SKM-1 (cell line): Measurements from ENCODE around the gene DVL2.
"Not testable (repeated sequence)": the region's sequence is repeated elsewhere in the genome, so short reads cannot be mapped to it uniquely, and the experiment has no call there.

Experiments
- DNase-seq: peaks from one replicate; lab custom pipeline; 2025; ENCODE audit not compliant: unreplicated experiment; lab: John Stamatoyannopoulos, UW

The DVL2 gene

DNA sequence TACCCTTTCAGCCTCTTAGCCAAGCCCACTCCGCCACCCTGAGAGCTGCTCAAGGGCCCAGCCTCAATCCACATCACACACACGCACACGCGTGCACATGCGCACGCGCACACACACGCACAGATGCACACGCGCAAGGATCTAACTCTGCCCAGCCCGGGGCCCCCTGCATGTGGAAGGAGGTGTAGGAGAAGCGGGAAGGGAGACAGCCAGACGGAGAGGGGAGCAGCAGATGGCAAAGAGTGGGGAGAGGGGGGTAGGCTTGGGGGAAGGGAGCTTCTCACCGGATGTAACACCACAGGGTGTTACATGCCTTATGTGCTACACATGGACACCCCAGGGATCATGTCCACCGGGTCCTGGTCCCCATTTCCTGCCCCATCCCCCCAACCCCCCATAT, 30.0 kb downstream of the DVL2 start:
- DNase-seq, result no peak

DNA sequence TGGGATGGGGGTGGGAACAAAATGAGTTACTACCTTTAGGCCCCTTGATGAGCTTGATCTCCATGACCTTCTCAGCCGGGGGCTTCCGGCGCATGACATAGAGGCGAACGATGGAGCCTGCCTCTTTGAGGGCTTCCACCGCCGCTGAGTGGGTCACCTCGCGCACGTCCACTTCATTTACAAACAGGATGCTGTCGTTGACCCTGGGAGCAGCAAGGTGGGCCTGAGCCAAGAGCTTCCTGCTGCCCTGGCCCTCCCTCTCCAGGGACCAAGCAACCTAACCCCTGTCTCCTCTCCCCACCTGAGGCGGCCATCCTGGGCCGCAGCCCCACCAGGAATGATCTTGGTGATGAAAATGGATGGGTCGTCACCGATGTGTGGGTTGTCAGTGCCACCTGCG, 30.9 kb downstream of the DVL2 start:
- no peak for DNase-seq

DNA sequence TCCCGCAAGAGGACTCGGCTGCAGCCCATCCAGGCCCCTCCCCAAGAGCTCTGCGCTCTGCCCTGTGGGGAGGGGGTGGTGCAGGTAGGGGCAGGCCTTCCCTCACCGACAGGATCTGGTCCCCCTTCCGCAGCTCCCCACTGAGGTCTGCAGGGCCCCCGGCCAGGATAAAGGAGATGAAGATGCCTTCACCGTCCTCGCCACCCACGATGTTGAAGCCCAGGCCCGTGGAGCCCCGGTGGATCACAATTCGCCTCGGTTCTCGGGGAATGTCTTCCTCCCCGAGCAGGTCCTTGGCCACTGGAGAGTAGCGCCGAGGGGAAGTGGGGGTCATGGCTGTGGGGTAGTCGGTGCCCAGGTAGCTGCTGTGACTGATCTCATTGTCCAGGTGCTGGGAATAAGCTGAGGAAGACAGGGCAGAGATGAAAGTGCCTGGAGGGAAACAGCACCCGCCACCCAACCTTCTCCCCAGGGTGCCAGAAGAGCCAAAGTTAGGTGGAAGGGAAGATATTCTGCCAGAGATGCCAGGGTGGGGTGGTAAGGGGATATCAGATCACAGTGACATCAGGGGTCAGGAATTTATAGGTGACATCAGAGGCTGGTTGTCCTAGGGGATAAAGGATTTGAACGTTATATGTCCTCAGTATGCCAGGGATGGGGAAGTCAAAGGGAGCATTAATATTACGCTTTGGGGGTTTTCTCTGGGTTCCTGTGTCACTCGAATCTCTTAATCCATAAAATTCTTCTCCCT, 37.5 kb downstream of the DVL2 start:
- DNase-seq, result no peak

DNA sequence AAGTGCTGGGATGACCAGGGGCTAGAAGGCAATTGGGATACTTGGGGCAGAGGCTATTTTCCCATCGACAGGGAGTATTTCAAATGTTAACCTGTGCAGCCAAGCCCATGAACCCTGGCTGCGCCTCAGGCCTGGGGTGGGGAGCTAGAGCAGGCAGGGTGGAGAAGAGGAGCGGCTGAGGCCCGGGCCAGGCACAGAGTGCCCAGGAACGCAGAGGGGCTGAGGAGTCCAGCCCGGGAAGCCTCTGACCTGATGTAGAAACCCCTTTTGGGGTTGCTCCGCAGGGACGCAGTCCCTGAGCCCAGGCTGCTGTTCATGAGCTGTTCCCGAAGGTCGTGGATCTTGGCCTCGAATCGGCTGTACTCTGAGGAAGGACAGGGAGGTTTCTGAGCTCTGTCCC, 38.3 kb downstream of the DVL2 start:
- no peak for DNase-seq

DNA sequence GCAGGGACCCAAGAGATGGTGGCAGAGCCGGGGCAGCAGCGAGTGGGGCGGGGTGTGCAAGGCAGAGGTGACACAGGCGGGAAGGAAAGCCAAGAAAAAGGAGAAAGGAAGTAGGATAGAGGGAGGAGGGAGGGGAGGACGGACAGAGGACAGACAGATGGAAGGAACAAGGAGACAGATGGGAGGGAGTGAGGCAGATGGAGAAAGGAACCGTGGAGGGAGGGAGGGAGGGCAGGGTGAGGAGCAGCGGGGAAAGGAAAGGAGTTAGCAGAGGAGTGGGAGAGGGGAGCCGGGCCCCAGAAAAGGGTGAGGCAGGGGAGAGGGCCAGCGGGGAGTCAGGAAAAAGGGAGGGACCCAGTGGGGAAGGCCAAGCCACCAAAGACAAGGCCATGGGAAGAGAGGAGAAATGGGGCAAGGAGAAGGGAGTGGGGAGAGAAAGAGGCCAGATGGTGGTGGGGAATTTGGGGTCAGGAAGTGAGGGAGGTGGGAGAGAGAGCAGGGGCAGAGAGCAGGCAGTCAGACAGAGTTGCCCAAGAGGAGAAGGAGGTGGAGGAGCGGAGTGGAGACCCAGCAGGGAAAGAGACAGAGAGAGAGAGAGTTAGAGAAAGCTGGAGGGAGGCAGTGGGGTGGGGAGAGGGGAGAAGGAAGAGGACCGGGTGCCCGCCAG, 41.9 kb downstream of the DVL2 start:
- no peak for DNase-seq

DNA sequence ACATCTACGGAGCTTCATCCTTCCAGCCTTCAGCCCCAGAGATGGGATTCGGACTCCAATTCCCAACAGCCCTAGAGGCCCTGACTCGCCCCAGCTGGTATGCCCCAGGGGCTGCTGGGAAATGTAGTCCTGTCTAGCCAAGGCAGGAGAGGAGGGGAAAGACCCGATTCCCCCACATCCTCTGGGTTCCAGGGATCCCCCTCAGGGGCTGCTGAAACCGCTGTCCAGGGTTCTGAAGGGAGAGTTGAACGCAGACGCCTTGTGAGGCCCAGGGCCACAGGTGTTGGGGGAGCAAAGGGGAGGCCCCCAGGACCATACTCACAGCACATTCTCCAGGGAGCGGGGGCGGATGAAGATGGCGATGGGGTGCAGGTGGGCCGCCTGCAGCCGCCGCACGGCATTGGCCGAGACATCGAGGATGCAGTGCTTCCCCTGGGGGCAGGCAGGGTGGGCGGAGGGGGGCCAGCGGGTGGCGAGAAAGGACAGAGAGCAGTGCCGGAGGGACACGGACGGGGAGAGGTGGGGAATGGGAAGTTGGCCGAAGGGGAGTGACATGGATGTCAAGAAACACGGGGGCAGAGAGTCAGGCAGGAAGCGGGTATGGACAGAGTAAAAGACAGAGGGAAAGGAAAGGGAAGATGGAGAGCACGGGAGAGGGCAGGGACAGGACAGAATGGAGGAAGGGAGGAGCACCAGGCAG, 42.6 kb downstream of the DVL2 start:
- DNase-seq, result no peak

DNA sequence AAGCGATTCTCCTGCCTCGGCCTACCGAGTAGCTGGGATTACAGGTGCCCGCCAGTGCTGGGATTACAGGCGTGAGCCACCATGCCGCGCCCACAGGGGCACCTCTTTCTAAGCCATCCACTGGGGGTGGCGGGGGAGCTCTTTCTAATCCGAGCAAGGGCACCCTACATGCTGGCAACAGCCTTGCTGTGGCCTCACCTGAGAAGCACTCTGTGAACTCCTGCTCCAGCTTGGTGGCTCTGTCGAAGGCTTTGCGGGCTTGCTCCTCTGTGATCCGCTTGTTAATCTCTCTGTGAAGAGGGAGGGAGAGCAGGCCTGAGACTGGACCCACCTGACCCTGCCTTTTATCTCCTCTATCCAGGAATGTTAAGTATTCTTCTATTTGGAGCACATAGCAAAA, 43.2 kb downstream of the DVL2 start:
- DNase-seq, result no peak

DNA sequence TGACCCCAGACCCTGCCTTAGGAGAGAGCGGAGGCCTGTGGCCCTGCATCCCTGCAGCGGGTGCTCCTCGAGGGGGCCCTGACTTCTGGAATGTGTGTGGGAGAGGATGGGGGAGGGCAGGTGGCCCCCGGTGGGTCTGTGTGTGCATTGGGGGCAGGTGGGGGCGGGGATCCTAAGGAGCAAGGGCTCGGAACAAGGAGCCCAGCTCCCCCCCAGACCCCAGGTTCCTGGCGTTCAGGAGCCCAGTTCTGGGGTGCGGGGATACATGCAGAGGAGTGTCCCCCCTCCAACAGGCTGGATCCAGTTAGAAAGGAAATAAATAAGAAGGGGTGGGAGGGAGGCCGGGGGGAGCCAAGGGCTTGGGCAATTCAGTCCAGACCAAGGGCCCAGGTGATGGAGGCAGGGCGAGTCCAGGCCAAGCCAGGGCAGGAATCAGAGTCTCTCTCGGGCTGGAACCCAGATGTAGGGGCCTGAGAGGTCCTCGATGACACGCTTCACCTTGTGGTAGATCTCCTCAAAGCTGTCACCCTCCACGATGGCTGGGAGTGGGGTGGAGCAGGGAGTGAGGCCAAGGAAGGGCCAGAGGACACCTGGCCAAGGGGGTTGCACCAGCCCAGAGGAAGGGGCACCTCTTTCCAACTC, 43.9 kb downstream of the DVL2 start:
- DNase-seq, result no peak

DNA sequence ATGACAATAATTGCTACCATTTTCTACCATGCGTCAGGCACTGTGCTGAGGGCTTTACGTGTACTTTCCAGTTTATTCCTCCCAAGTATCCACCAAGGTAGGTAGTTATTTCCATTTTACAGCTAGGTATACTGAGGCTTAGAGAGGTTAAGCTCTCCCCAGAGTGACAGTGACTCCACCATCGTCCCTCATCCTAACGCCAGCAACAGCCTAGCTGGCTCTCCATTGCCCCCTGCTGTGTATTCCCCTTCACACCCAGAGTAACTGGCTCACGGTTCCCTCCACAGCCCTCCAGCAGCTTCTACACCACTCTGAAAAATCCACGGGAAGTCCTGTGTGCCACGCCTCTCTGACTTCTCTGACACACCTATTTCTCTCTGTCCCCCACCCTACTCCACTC, 48.1 kb downstream of the DVL2 start:
- DNase-seq, result no peak

DNA sequence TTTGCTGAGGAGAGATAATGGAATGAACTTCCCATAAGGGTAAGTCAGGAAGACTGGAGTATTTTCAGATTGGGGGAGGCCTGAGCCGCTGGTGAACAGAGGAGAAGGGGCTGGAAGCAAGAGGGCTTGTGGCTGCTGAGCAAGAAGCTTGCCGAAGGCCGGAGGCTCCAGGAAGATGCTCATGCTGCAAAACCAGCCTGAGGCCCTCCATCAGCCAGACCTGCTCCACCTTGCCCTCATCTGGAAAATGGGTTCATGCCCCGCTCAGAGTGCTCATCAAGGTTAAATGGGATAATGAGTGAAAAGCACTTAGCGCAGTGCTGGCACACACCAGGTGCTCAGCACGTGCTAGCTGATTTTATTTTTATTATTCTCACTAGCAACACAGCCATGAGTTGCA, 49.7 kb downstream of the DVL2 start:
- DNase-seq, result no peak

DNA sequence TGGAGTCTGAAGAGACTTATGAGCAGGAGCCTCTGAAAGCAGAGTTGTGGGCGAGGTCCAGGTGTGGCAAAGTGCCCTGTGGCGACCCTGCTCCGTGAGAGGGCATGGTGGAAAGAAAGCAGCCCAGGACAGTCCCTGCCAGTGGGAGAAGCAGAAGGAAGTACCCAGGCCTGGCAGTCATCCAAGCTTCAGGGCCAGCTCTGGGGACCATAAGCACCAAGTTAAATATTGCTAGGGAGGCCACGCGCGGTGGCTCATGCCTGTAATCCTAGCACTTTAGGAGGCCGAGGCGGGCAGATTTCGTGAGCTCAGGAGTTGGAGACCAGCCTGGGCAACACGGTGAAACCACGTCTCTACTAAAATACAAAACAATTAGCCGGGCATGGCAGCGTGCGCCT, 50.2 kb downstream of the DVL2 start:
- no peak for DNase-seq

DNA sequence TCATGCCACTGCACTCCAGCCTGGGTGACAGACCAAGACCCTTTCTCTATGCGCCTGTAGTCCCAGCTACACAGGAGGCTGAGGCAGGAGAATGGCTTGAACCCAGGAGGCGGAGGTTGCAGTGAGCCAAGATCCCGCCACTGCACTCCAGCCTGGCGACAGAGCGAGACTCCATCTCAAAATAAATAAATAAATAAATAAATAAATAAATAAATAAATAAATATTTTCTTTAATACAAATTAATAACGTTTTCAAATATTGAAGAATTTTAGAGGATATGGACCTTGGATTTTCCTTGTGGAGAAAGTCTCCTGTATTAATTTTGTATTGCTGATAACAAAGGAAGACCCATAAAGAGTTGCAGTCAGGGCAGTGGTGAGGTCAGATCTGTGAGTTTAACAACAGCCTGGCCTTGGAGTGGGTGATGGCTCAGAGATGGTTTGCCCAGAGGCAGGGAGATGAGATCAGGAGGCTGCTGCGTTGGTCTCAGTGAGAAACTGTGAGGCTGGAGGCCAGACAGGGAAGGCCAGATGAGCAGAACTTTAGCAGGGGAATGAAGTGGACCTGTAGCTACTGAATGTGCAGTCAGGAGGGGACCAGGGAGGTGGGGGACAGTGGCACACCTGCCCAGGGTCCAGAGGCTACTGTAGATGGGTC, 50.8 kb downstream of the DVL2 start:
- no peak for DNase-seq

DNA sequence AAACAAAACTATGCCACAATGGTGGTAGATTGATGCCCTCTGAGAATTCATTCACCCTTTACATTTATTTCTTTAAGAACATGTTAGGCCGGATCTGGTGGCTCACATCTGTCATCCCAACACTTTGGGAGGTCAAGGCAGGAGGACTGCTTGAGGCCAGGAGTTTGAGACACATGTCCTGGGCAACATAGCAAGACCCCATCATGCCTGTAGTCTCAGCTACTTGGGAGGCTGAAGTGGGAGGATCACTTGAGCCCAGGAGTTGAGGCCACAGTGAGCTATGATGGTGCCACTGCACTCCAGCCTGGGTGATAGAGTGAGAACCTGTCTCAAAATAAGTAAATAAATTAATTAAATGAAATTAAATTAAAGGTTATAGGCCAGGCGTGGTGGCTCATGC, 52.2 kb downstream of the DVL2 start:
- DNase-seq, result not testable (repeated sequence)

DNA sequence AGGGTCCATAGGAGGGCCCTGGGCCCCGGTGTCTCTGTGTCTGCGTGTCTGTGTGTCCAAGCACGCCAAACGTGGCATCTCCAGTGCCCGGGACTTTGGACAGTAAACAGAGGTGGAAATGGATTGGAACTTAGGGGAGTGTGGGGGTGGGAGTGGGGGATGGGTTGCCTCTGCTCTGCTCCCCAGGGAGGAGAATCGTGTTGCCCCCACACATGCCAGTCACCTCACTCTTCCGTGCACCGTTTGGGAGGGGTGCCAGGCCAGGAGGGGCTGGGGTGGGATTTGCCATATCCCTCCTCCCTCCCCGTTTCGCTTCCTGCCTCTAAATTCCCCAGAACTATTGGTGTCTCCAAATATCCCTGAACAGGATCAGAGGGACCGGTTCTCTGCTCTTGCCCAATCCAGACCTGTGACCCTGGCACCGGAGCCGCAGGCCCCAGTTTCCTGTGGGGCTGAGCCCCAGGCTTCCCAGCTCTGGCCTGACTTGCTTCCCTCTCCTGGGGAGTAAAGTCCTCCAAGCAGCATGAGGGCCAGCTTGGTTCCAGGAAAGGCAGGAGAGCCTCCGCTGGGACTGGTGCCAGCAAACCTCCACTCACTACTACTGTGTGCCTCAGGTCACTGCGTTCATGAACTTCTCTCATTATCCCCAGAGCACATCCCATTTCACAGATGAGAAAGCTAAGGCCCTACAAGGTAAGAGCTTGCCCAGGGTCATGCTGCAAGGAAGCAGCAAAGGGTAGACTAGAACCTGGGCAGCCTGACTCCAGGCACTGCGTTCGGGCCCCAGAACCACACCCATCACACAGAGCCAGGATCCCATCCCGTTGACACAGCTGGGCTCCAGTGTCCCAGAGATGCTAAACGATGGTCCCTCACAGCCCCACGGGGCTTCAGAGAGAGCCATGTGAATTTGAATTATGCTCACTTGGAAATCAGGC, 54.7 kb downstream of the DVL2 start, which contains the start of gene ASGR1:
Gene ASGR1 (minus strand): TSS at position 54 of the 938 bp plus-strand sequence. CDS start 807 bp downstream, outside the sequence.
- DNase-seq, result no peak

DNA sequence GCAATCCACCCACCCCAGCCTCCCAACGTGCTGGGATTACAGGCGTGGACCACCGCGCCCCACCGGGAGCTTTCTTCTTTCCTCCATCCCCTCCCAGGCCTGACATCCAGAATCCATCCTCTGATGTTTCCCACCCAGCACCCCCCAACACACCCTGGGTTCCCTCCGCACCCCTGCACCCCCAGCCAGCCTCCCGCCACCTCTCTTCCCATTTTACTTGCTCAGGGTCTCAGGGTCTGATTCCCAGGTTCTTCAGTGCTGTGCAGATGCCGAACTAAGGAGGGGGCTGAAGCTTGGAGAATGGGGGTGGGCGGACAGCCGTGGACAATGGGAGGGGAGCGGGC, 55.4 kb downstream of the DVL2 start:
- DNase-seq, result no peak

DNA sequence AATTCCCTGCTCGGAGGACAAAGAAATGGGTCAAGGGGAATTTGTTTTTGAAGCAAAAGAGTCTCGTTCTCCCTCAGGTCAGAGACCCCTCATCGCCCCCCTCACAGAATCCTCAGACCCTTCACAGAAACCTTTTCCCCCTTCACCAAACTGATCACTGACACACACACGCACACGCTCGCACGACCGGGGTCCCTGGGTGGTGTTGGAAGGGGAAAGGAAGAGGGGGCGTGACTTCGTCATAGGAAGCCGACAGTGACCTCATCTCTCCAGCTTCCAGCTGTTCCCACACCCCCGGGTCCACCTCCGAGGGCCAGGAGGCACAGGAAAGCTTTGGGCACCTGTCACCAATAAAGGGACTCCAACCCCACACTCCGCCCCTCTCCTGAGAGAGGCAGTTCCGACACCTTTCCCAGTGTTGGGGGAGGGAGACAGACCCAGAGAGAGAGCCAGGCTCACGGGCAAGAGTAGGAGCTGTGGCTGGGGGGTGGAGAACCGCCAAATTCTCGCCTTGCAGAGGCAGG, 56.3 kb downstream of the DVL2 start:
- DNase-seq, result no peak

DNA sequence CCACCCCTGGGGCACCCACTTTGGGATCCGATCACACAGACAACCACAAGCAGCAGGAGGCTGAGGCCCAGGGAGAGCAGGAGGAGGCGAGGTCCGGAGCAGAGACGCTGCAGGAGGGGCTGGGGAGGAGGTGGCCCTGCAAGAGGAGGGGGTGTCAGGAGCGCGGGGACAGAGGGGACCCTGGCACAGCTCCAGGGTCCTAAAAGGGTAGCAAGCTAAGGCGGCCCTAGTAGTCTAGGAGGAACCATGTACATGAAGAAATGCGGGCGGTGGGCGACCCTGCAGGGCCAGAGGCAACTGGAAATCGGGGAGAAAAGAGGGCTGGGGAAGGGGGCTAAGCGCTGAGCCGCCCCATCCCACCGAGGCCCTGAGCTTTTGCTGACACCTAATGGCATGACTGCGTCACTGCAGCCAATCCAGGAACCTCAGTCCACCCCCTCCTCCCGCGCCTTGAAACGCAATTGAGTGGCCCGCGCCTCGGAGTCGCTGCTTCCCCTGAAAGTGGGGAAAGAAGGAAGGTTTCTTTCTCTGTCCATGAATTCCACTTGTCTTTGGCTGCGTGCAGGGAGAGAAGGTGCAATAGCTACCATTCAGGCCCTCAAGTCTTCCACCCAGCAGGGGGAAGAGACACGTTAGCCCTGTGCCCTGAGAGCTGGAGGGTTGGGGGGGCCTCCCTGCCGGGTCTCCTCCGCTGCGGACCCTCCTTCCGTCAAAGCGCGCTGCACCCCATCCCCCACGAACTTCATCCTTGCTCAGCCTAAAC, 56.9 kb downstream of the DVL2 start:
- no peak for DNase-seq

DNA sequence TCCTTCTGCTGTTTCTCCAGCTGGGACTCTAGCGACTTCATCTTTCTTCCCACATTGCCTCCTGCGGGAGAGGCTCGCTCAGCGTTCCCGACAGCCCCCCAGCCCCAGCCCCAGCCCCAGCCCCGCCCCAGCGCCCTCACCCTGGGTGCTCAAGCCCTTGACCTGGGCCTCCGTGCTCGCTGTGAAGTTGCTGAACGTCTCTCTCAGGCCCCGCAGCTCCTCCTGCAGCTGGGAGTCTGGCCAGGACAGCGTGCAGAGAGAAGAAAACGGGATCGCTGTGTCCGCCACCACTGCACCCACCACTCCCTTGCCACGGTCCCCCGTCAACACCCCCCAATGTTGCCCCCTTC, 57.5 kb downstream of the DVL2 start:
- DNase-seq, result no peak

DNA sequence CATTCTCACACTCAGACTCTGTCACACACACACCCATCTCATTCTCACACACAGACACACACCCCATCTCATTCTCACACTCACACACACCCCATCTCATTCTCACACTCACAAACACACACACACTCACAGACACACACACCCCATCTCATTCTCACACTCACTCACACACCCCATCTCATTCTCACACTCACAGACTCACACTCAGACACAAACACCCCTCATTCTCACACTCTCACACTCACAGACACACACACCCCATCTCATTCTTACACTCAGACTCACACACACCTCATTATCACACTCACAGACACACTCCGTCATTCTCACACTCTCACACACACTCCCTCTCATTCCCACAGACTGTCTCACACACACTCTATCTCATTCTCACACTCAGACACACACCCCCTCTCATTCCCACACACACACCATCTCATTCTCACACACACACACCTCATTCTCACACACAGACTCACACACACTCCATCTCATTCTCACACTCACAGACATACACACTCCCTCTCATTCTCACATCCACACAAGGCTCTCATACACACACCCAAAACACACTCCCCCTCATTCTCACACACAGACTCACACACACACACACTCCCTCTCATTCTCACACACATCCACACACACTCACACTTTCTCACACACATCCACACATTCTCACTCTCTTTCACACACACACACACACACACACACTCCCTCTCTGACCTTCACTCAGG, 58.0 kb downstream of the DVL2 start:
- no peak for DNase-seq
